Measurements from ENCODE around the gene RDH14. TPM values are rescaled to one million over a fixed set of nuclear protein-coding genes. Genes with fewer than 3 reads are reported as not detected.
A peak's percentile ranks its signal among the peaks of the same experiment; 100 is the strongest.

RDH14 gene
- total RNA-seq (2021), result 19.0 and 22.1 TPM in 2 replicates
- Bru-seq, nascent RNA, result percentile 87 among the genes with signal in this experiment
- BruChase-seq, experiment 1, labeled RNA remaining after a 2-hour chase, result percentile 96 among the genes with signal in this experiment
- percentile 75 among the genes with signal in this experiment for BruChase-seq, experiment 2, labeled RNA remaining after a 6-hour chase
- long read RNA-seq, transcript RDH14-201 (2 exons, 1,587 nt), result major isoform, 83 of 88 reads
- long read RNA-seq, partial matches to known transcripts, result 0 of 88 reads
- long read RNA-seq, other reads (novel, unspliced or antisense), result 5 of 88 reads

DNA sequence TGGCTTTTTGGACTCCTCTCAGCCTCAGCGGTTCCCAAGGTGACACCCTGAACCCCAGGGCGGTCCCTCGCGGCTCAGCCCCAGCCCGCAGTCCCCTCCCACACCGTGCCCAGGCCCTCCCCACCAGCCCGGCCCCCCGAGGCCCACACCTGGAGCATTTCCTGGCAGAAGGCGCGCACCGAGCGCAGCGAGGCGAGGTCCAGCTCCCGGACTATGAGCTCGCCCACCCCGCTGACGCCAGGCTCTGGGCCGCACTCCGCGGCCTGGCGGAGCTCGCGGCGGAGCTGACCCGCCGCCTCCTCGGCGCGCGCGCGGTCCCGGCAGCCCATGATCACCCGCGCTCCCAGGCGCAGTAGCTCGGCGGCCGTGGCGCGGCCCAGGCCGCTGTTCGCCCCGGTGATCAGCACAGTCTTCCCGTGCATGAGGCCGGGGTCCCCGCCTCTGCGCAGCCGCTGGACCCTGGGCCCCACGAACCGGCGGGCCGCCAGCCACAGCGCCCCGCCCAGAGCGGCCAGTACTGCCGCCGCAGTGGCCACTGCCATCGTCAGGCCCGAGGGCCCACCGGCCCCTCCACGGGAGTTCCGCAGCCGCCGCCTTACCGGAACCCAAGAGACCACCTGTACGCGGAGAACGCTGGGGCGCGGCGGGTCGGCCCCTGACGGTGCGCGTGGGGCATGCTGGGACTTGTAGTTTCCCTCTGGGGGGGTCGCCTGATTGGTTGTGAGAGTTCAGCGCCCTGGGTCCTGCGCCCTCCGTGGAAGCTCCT, at the start of gene RDH14:
Gene RDH14, minus strand, starts transcription at position 623 of the 766 bp plus-strand sequence. Its CDS starts 81 bp downstream, at position 542.
- CTCF ChIA-PET, result no interaction called here
- intact Hi-C loops (cut with micrococcal nuclease; ENCODE audit: unreplicated experiment), result no loop called here

GRCh38 chr2:18610090-18610489, 49.6 kb upstream of the RDH14 start:
- no TSS peak for BruUV-seq (replicated peaks)
- Histone ChIP-seq H3K27me3 (replicated peaks; ENCODE audit: insufficient read depth, low read depth, low read length, poor library complexity) (no peaks in the 10 kb centered on the region), H3K4me3 (ENCODE audit: low read depth, low read length, poor library complexity, severe bottlenecking) (no peak overlapping the region), H3K27ac (ENCODE audit: low read depth, low read length, poor library complexity, severe bottlenecking) (no peak overlapping the region), H3K4me1 (ENCODE audit: insufficient read depth, low read length, poor library complexity, severe bottlenecking) (no peaks in the 10 kb centered on the region), H3K9me3 (ENCODE audit: low read depth, low read length, poor library complexity, severe bottlenecking) (no peaks in the 10 kb centered on the region), H3K36me3 (ENCODE audit: insufficient read depth, low read length, poor library complexity, severe bottlenecking) (no peaks in the 10 kb centered on the region)
- no peak for DNase-seq (ENCODE audit: low spot score)
- ChIA-PET POLR2A (ENCODE audit: low non-redundant PET) (no interaction called here), CTCF (no interaction called here)
- TF ChIP-seq EZH2 (IDR thresholded peaks at IDR 0.05; ENCODE audit: borderline replicate concordance, low read depth, low read length, poor library complexity, severe bottlenecking) (no peak), CTCF (conservative IDR thresholded peaks at IDR 0.05; ENCODE audit: low read depth, low read length) (no peak)
- intact Hi-C loops (cut with micrococcal nuclease; ENCODE audit: unreplicated experiment), result no loop called here

More for the DNA sequence above, at the start of gene RDH14:
- Histone ChIP-seq H3K4me1 (ENCODE audit: insufficient read depth, low read length, poor library complexity, severe bottlenecking) (peaks cover 15% of the 10 kb centered on the region), H3K27ac (ENCODE audit: low read depth, low read length, poor library complexity, severe bottlenecking) (peak within 1 kb of the TSS; percentile 93), H3K36me3 (ENCODE audit: insufficient read depth, low read length, poor library complexity, severe bottlenecking) (peaks cover 11% of the 10 kb centered on the region), H3K9me3 (ENCODE audit: low read depth, low read length, poor library complexity, severe bottlenecking) (no peaks in the 10 kb centered on the region), H3K4me3 (ENCODE audit: low read depth, low read length, poor library complexity, severe bottlenecking) (peak within 1 kb of the TSS; percentile 94), H3K27me3 (replicated peaks; ENCODE audit: insufficient read depth, low read depth, low read length, poor library complexity) (no peaks in the 10 kb centered on the region)
- BruUV-seq (replicated peaks), result no TSS peak
- no peak for TF ChIP-seq CTCF (conservative IDR thresholded peaks at IDR 0.05; ENCODE audit: low read depth, low read length)
- no peak for TF ChIP-seq EZH2 (IDR thresholded peaks at IDR 0.05; ENCODE audit: borderline replicate concordance, low read depth, low read length, poor library complexity, severe bottlenecking)
- DNase-seq (ENCODE audit: low spot score), result peak; percentile 95
- POLR2A ChIA-PET (ENCODE audit: low non-redundant PET), result no interaction called here

GRCh38 chr2:18605115-18605514, 44.7 kb upstream of the RDH14 start:
- ChIA-PET POLR2A (ENCODE audit: low non-redundant PET) (interaction anchor here (0.6 kb wide), 1 partner anchor 95 kb away, joined by 3 read pairs; no protein-coding TSS in a partner anchor), CTCF (no interaction called here)
- no TSS peak for BruUV-seq (replicated peaks)
- DNase-seq (ENCODE audit: low spot score), result no peak
- no peaks in the 10 kb centered on the region for H3K27me3 ChIP-seq (replicated peaks; ENCODE audit: insufficient read depth, low read depth, low read length, poor library complexity)
- H3K4me1 ChIP-seq (ENCODE audit: insufficient read depth, low read length, poor library complexity, severe bottlenecking), result peaks cover 4% of the 10 kb centered on the region
- no peak overlapping the region for H3K4me3 ChIP-seq (ENCODE audit: low read depth, low read length, poor library complexity, severe bottlenecking)
- TF ChIP-seq EZH2 (IDR thresholded peaks at IDR 0.05; ENCODE audit: borderline replicate concordance, low read depth, low read length, poor library complexity, severe bottlenecking) (no peak), CTCF (conservative IDR thresholded peaks at IDR 0.05; ENCODE audit: low read depth, low read length) (no peak)
- no peak overlapping the region for H3K27ac ChIP-seq (ENCODE audit: low read depth, low read length, poor library complexity, severe bottlenecking)
- H3K36me3 ChIP-seq (ENCODE audit: insufficient read depth, low read length, poor library complexity, severe bottlenecking), result no peaks in the 10 kb centered on the region
- intact Hi-C loops (cut with micrococcal nuclease; ENCODE audit: unreplicated experiment), result no loop called here
- H3K9me3 ChIP-seq (ENCODE audit: low read depth, low read length, poor library complexity, severe bottlenecking), result no peaks in the 10 kb centered on the region
